DMS153 treated with DMSO at 0.1 percent for 48 hours (cell line): Measurements from ENCODE around the gene HDX.
"Not testable (repeated sequence)": the region's sequence is repeated elsewhere in the genome, so short reads cannot be mapped to it uniquely, and the experiment has no call there.

ENCODE experiments used
- DNase-seq: peaks from one replicate; lab custom pipeline; 2025; ENCODE audit not compliant: unreplicated experiment; lab: John Stamatoyannopoulos, UW

HDX gene

GRCh38 chrX:84340968-84341367 is 161.3 kb downstream of the HDX start:
- DNase-seq = no peak

GRCh38 chrX:84339507-84340364 is 162.5 kb downstream of the HDX start:
- peak; percentile 0 for DNase-seq

GRCh38 chrX:84336646-84337045 is 165.6 kb downstream of the HDX start:
- DNase-seq = no peak

GRCh38 chrX:84335121-84335520 is 167.1 kb downstream of the HDX start:
- no peak for DNase-seq

- DNase-seq = no peak
These were observed 180.0 kb downstream of the HDX start for GRCh38 chrX:84322083-84322827.

- DNase-seq = no peak
These were observed 181.6 kb downstream of the HDX start for GRCh38 chrX:84320614-84321013.

- DNase-seq = no peak
These were observed 182.2 kb downstream of the HDX start for GRCh38 chrX:84320023-84320422.

- DNase-seq = no peak
These were observed 183.6 kb downstream of the HDX start for GRCh38 chrX:84318661-84319060.

- DNase-seq = not testable (repeated sequence)
These were observed 186.3 kb downstream of the HDX start for GRCh38 chrX:84315946-84316345.
